Measurements from ENCODE around the gene RHBDL3. TPM values are rescaled to one million over a fixed set of nuclear protein-coding genes. Genes with fewer than 3 reads are reported as not detected.
A peak's percentile ranks its signal among the peaks of the same experiment; 100 is the strongest.
"Not testable (repeated sequence)": the region's sequence is repeated elsewhere in the genome, so short reads cannot be mapped to it uniquely, and the experiment has no call there.

Gene RHBDL3
- total RNA-seq, 2 experiments from 2014 or later: 0.29 to 0.54 TPM

DNA sequence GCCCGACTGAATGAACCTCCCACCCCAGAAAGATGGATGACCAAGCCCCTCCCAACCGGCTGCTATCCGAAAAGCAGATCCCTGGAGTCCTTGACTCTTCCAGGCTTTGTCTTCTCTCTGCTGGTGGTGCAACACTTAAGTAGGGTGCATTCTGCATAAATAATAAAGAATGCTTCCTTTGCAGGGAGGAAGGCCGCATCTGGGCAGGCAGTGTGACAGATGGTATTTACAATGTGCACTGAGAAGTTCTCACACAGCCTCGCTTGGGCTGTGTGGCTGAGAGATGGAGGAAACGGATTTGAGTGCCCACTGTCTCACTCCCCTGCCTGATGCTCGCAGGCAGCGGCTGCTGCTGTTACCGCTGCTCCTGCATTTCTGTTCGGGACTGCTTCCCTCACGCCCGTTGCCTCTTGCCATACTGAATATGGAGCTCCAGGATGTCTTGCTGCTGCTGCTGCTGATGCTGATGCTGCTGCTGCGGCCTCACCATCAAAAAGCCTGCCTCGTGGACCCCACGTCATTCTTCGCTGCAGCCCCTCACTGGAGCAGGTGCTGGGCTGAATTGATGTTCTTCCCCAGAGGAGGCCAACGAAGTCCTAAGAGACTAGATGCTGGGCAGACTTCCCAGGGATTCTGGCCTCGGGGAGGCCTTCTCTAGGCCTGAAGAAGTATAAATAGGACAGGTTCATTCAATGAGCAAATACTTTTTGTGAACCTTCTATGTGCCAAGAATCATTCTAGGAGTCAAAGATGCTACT lies 7.1 kb upstream of the RHBDL3 start:
- ATAC-seq: no peak
- Mint-ChIP-seq H3K4me1 (no peaks in the 10 kb centered on the region), H3K9me3 (ENCODE audit: low read depth) (no peaks in the 10 kb centered on the region), H3K36me3 (no peaks in the 10 kb centered on the region), H3K27ac (no peak overlapping the region), H3K27me3 (peaks cover 47% of the 10 kb centered on the region), H3K4me3 (no peak overlapping the region)
- DNase-seq: no peak
- CTCF ChIA-PET: interaction anchor here (0.7 kb wide), 1 partner anchor 147 kb away, joined by 5 read pairs; no protein-coding TSS in a partner anchor

DNA sequence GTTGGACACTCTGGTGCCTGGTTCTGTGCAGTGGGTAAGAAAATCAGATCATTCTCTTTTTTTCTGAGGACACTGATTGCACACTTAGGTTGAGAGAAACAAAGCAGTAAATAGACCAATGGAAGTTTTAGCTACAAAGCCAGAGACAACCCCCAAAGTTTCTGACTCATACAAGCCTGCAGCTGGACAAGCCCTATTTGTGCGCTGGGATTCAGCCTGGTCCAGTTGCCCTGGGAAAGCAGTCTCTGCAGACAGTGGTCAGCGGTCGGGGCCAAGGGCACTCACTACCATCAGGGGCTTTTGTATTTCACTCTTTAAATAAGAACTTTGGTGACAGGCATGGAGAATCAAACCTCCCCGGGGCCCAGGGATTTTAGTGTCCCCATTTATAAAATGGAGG lies 6.0 kb upstream of the RHBDL3 start:
- Mint-ChIP-seq H3K4me1 (no peaks in the 10 kb centered on the region), H3K27me3 (peaks cover 57% of the 10 kb centered on the region), H3K36me3 (no peaks in the 10 kb centered on the region), H3K4me3 (no peak overlapping the region), H3K9me3 (ENCODE audit: low read depth) (no peaks in the 10 kb centered on the region), H3K27ac (no peak overlapping the region)
- ATAC-seq (no peak), DNase-seq (no peak)
- CTCF ChIA-PET: no interaction called here

DNA sequence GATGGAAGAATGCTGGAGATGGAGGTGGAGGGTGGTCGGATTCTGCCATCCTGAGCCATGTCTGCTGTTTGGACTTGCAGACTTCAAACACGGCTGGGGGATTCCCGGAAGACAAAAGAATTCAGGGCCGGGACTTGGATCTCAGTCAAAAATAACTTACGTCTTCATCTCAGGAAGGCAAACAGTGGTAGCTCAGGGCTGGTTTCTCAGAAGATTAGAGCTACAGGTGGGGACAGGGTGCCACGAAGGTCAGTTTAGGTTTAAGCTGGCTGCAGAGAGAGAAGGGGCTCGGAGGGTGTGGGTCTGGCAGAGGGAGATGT lies 4.3 kb upstream of the RHBDL3 start:
- peaks cover 65% of the 10 kb centered on the region for H3K27me3 Mint-ChIP-seq
- no peak overlapping the region for H3K4me3 Mint-ChIP-seq
- peaks cover 4% of the 10 kb centered on the region for H3K4me1 Mint-ChIP-seq
- DNase-seq (no peak), ATAC-seq (no peak)
- H3K27ac Mint-ChIP-seq: no peak overlapping the region
- H3K9me3 Mint-ChIP-seq (ENCODE audit: low read depth): no peaks in the 10 kb centered on the region
- no peaks in the 10 kb centered on the region for H3K36me3 Mint-ChIP-seq
- CTCF ChIA-PET: interaction anchor here (1.2 to 1.8 kb wide), 3 partner anchors 9 to 58 kb away, joined by 3 to 5 read pairs (median 4); no protein-coding TSS in a partner anchor

DNA sequence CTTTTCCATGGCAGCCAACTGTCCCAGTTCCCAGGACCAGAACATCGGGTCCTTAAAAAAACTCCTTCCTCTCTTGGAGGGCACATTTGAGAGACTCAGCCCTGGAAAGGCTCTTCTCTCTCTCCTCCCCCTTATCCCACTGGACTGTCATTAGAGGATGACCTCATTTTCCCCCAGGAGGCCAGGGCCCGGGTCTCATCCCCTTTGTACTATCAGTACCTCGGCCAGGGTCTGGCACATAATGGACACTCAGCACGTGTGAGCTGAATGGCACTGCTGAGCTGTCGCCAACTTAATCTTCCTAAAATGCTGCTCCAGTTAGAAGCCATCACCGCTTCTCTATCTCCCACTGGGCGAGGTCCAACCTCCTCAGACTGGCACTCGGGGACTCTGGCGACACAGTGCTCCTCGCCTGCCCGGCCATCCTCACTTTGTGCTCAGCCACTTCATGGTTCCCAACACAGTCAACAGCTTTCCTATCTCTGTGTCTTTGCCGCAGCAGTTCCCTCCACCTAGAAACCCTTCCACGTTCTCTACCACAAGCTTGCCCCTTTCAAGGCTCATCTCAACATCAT lies 3.6 kb upstream of the RHBDL3 start:
- Mint-ChIP-seq H3K27ac (no peak overlapping the region), H3K36me3 (no peaks in the 10 kb centered on the region), H3K4me1 (peaks cover 6% of the 10 kb centered on the region), H3K27me3 (peaks cover 69% of the 10 kb centered on the region), H3K4me3 (no peak overlapping the region), H3K9me3 (ENCODE audit: low read depth) (no peaks in the 10 kb centered on the region)
- ATAC-seq: no peak
- CTCF ChIA-PET: interaction anchor here (1.2 to 1.8 kb wide), 3 partner anchors 9 to 58 kb away, joined by 3 to 5 read pairs (median 4); no protein-coding TSS in a partner anchor
- DNase-seq: no peak

DNA sequence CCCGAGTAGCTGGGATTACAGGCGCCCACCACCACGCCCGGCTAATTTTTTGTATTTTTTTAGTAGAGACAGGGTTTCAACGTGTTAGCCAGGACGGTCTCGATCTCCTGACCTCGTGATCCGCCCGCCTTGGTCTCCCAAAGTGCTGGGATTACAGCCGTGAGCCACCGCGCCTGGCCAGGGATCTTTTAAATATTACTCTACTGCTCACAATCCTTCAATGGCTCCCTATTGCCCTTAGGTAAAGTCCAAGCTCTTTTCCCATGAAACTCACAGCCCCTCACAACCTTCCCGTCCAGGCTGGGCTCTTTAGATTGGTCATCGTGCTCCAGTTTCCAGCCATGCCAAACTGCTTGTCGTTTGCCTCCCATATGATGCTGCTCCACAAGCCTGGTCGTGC lies 2.1 kb upstream of the RHBDL3 start:
- not testable (repeated sequence) for H3K27ac Mint-ChIP-seq; H3K4me3 Mint-ChIP-seq; ATAC-seq; H3K36me3 Mint-ChIP-seq; DNase-seq; H3K9me3 Mint-ChIP-seq (ENCODE audit: low read depth)
- Mint-ChIP-seq H3K4me1 (peaks cover 12% of the 10 kb centered on the region), H3K27me3 (peaks cover 75% of the 10 kb centered on the region)
- CTCF ChIA-PET: interaction anchor here (1.7 kb wide), 1 partner anchor 55 kb away, joined by 7 read pairs; no protein-coding TSS in a partner anchor

DNA sequence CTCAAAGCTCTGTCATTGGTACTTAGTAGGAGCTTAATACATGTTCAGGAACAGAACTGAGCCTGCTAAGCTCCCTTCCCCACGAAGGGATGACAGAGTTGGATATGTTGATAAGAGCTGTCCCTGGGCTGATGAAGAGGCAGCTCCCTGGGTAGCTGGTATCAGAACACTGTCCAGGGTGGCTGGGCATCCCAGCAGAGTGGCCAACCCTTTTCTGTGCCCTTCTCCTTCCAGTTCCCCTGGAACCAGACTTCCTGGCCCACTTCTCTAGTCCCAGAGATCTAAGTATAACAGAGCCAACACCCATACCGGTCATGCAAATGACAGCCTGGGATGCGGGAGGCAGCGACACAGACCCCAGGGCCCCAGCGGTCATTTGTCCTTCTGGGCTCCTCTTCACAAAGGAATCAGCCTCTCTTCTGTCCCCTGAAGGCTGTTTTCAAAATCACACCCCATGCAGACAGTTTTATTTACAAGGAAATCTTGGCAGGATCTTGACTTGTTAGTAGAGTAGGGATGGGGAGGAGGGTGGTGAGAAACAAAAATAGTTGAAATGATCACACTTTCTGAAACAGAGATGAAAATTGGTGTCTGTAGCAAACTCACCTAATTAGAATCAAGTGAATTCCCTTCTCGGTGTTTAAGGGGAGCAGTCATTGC lies 1.4 kb upstream of the RHBDL3 start:
- peak overlapping the region; percentile 6 for H3K4me3 Mint-ChIP-seq
- no peak overlapping the region for H3K27ac Mint-ChIP-seq
- H3K9me3 Mint-ChIP-seq (ENCODE audit: low read depth): no peaks in the 10 kb centered on the region

DNA sequence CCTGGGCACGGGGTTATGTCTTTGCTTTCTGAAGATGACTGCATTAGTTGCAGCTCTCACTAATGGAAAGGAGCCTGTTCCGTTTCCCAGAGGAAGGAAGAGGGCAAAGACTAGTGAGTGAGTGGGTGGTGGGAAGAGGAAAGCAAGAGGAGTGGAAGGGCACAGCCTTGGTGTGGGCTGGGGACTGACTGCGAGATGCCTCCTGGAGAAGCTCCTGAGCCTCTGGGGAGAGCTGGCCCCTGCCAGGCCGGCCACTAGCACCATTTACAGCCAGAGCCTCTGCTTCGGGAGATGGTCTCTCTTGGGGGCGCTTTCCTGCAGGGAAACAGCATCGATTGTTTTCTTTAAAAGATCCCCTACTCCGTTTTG lies 825 bp upstream of the RHBDL3 start:
- Mint-ChIP-seq H3K27me3 (peaks cover 78% of the 10 kb centered on the region), H3K36me3 (no peaks in the 10 kb centered on the region), H3K9me3 (ENCODE audit: low read depth) (no peaks in the 10 kb centered on the region), H3K4me1 (peaks cover 12% of the 10 kb centered on the region), H3K4me3 (peak overlapping the region; percentile 6), H3K27ac (no peak overlapping the region)
- CTCF ChIA-PET: interaction anchor here (1.7 kb wide), 1 partner anchor 54 kb away, joined by 7 read pairs; no protein-coding TSS in a partner anchor
- no peak for ATAC-seq
- no peak for DNase-seq

More for the DNA sequence above, 1.4 kb upstream of the RHBDL3 start:
- CTCF ChIA-PET: interaction anchor here (1.7 kb wide), 1 partner anchor 55 kb away, joined by 7 read pairs; no protein-coding TSS in a partner anchor
- DNase-seq (no peak), ATAC-seq (no peak)
- Mint-ChIP-seq H3K36me3 (no peaks in the 10 kb centered on the region), H3K27me3 (peaks cover 78% of the 10 kb centered on the region), H3K4me1 (peaks cover 12% of the 10 kb centered on the region)

DNA sequence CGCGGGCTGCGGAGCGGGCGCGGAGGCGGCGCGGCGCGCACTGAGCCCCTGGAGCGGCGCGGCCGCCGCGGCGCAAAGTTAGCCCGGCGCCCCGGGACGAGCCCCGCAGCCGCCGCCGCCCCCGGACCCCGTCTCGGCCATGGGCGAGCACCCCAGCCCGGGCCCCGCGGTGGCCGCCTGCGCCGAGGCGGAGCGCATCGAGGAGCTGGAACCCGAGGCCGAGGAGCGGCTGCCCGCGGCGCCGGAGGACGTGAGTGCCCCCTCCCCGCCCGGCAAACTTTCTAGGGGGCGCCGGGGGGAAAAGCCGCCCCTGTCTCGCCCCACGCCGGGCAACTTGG lies 388 bp downstream of the RHBDL3 start:
- H3K4me3 Mint-ChIP-seq: no peak overlapping the region
- peaks cover 12% of the 10 kb centered on the region for H3K4me1 Mint-ChIP-seq
- peaks cover 79% of the 10 kb centered on the region for H3K27me3 Mint-ChIP-seq
- H3K27ac Mint-ChIP-seq: no peak overlapping the region
- DNase-seq: no peak
- CTCF ChIA-PET: interaction anchor here (1.5 to 3.1 kb wide), 2 partner anchors 13 to 52 kb away, joined by 7 to 11 read pairs; no protein-coding TSS in a partner anchor
- H3K36me3 Mint-ChIP-seq: no peaks in the 10 kb centered on the region
- no peaks in the 10 kb centered on the region for H3K9me3 Mint-ChIP-seq (ENCODE audit: low read depth)
- peak; percentile 40 for ATAC-seq

DNA sequence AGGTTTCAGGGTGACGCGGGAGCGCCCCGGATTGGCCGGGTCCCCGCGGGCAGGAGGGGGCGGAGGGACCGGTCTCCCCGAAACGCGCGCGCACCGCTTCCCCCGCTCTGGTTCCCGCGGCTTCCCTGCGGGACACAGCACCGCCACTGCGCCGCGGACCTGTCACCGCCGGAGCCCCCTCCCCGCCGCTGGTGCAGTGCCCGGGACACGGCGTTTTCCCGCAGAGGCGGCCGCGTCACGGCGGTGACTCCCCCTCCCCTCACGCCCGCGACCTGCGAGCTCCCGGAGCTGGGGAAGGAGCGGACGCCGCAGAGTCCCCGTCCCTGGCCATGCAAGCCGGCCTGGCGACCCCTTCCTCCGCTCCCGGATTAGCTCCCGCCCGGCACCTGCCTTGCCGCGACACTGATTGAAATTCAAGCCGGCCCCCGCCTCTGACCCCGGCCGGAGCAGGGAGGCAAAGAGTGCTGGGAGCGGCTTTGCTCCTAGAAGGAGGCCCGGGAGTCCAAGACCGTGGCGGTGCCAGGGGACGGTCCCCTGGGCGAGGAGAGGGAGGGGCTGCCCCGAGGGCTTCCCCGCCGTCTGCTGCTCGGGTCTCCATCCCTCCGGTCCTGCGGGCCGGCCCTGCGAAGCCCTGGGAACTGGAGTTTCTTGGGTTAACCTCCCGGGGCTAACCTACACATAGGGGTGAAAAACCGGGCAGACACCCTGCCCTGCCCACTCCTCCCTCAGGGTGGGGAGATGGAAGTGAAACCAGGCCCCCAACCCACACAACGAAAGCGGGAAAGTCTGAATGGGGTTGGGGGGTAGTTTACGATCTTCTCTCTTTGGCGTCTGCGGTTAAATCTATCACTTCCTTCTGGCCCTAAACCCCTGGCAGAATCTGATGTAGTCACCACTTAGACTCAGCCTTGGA lies 1.0 kb downstream of the RHBDL3 start:
- ATAC-seq: peak; percentile 48
- Mint-ChIP-seq H3K9me3 (ENCODE audit: low read depth) (no peaks in the 10 kb centered on the region), H3K36me3 (no peaks in the 10 kb centered on the region), H3K27me3 (peaks cover 80% of the 10 kb centered on the region), H3K4me3 (peak overlapping the region; percentile 50), H3K4me1 (peaks cover 12% of the 10 kb centered on the region), H3K27ac (no peak overlapping the region)
- CTCF ChIA-PET: interaction anchor here (1.5 to 3.1 kb wide), 2 partner anchors 14 to 51 kb away, joined by 7 to 11 read pairs; no protein-coding TSS in a partner anchor
- DNase-seq: no peak

DNA sequence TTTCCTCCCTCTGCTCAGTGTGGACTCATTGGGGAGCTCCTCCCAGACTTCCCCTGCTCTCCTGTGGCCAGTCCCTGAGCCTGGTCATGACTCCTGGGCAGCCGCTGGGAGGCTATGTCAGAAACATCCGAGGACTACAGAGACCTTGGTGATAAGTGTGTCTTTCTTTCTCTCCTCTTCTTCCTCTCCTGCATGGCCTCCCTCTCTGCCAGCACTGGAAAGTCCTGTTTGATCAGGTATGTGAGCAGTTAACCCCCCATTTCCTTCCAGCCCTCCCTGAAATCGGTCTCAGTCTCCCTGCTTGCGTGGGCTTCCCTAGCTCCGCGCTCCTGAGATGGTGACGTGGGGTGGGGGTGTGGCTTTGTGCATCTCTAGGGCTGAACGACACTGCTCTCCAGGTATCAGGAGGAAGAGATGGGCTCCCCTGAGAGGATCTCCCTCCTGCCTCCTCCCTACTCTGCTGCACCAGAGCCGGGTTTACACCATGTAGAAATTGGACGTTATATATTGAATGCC lies 2.1 kb downstream of the RHBDL3 start:
- H3K36me3 Mint-ChIP-seq: no peaks in the 10 kb centered on the region

DNA sequence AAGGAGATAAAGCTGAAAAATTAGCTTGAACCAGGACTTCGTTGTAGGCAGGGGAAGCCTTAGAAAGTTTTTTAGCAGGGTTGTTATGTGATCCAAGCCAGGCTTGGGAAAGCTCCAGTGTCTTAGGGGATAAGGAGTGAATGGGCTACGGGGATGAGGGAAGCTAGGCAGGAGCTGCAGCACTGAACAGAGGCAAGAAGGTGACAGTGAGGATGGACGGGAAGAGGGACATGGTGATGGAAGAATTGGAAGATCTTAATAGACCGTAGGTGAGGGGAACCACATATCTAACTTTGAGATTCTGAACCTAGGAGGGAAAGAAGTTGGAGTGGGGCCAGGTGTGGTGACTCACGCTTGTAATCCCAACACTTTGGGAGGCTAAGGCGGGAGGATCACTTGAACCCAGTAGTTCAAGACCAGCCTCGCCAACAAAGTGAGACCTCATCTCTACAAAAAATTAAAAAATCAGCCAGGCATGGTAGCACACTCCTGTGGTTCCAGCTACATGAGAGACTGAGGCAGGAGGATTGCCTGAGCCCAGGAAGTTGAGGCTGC lies 3.2 kb downstream of the RHBDL3 start:
- no peak for DNase-seq
- Mint-ChIP-seq H3K4me1 (peaks cover 12% of the 10 kb centered on the region), H3K4me3 (no peak overlapping the region), H3K36me3 (no peaks in the 10 kb centered on the region), H3K9me3 (ENCODE audit: low read depth) (no peaks in the 10 kb centered on the region), H3K27me3 (peaks cover 69% of the 10 kb centered on the region), H3K27ac (no peak overlapping the region)
- CTCF ChIA-PET: interaction anchor here (3.1 kb wide), 1 partner anchor 49 kb away, joined by 11 read pairs; no protein-coding TSS in a partner anchor
- no peak for ATAC-seq

More for the DNA sequence above, 2.1 kb downstream of the RHBDL3 start:
- Mint-ChIP-seq H3K27me3 (peaks cover 78% of the 10 kb centered on the region), H3K4me3 (peak overlapping the region; percentile 10), H3K4me1 (peaks cover 12% of the 10 kb centered on the region), H3K27ac (no peak overlapping the region), H3K9me3 (ENCODE audit: low read depth) (no peaks in the 10 kb centered on the region)
- no peak for ATAC-seq
- CTCF ChIA-PET: interaction anchor here (3.1 kb wide), 1 partner anchor 50 kb away, joined by 11 read pairs; no protein-coding TSS in a partner anchor
- DNase-seq: no peak

DNA sequence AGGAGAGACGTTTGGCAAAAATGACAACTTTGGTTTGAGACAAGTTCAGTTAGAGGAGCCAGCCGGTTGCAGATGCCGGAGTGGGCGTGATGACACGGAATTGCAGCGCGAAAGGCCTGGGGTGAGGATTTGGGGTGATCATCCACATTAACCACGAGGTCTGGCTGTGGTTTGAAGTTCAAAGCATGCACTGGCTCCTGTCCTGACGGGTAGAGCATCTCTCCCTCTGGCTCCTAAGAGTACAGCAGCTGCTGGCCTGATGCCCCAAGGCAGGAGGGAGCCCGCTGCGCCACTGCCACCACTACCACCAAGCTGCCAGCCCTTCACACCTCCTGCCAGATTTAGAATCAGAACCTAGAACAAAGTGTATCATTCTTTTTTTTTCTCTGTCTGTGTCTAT lies 3.7 kb downstream of the RHBDL3 start:
- Mint-ChIP-seq H3K36me3 (no peaks in the 10 kb centered on the region), H3K27me3 (peaks cover 63% of the 10 kb centered on the region), H3K27ac (no peak overlapping the region), H3K9me3 (ENCODE audit: low read depth) (no peaks in the 10 kb centered on the region), H3K4me3 (no peak overlapping the region), H3K4me1 (peaks cover 12% of the 10 kb centered on the region)
- CTCF ChIA-PET: no interaction called here
- DNase-seq: no peak
- ATAC-seq: no peak
